WTC11 (cell line): Measurements from ENCODE around the gene KSR1. TPM values are rescaled to one million over a fixed set of nuclear protein-coding genes. Genes with fewer than 3 reads are reported as not detected.

Experiments
- ATAC-seq: fragments of 200-7000 bp; cut with Tn5 transposase; 2 replicates; pipeline ENCODE4 v1.10.0; 2021; ENCODE audit warnings: mild to moderate bottlenecking, moderate library complexity
- CTCF ChIA-PET: fragments of 300-600 bp; sonication (Branson Sonifier 250); formaldehyde crosslinking; loops from one replicate; lab custom pipeline; 2021; ENCODE audit warnings: antibody characterized with exemption; lab: Charles Lee
- POLR2A ChIA-PET: fragments of 350-600 bp; sonication (Branson Sonifier 250); formaldehyde crosslinking; loops from one replicate; lab custom pipeline; 2021; ENCODE audit warnings: antibody characterized with exemption; lab: Charles Lee
- DNase-seq: peaks from one replicate; pipeline ENCODE4 v3.0.0; 2021; ENCODE audit warnings: low spot score
- H3K27ac Mint-ChIP-seq: 2 replicates; pipeline ENCODE4 v1.8.0; 2021; ENCODE audit warnings: mixed read lengths
- H3K27me3 Mint-ChIP-seq: 2 replicates; pipeline ENCODE4 v1.8.0; 2021; ENCODE audit warnings: low read depth, mild to moderate bottlenecking, moderate library complexity, mixed read lengths
- H3K36me3 Mint-ChIP-seq: 2 replicates; pipeline ENCODE4 v1.8.0; 2021; ENCODE audit warnings: mixed read lengths
- H3K4me1 Mint-ChIP-seq: 2 replicates; pipeline ENCODE4 v1.8.0; 2022; ENCODE audit warnings: mixed read lengths
- H3K4me3 Mint-ChIP-seq: 2 replicates; pipeline ENCODE4 v1.8.0; 2021; ENCODE audit warnings: mild to moderate bottlenecking, moderate library complexity, mixed read lengths
- H3K9me3 Mint-ChIP-seq: 2 replicates; pipeline ENCODE4 v1.8.0; 2021; ENCODE audit warnings: mixed read lengths
- ESRRA ChIP-seq: sonication (generic); formaldehyde crosslinking; IDR thresholded peaks from 2 replicates; pipeline ENCODE4 v1.8.1; 2022; ENCODE audit warnings: mild to moderate bottlenecking, missing genetic modification reagents, borderline replicate concordance
- ETV6 ChIP-seq: sonication (generic); formaldehyde crosslinking; IDR thresholded peaks from 2 replicates; pipeline ENCODE4 v1.8.1; 2022; ENCODE audit warnings: mild to moderate bottlenecking, missing genetic modification reagents
- GRHL2 ChIP-seq: fragments of 250-450 bp; sonication (Bioruptor Pico); IDR thresholded peaks from 2 replicates; pipeline ENCODE4 v1.8.0; 2022; ENCODE audit warnings: mild to moderate bottlenecking, moderate library complexity; ENCODE audit not compliant: insufficient replicate concordance, severe bottlenecking
- JAZF1 ChIP-seq: fragments of 250-450 bp; sonication (Bioruptor Pico); IDR thresholded peaks from 2 replicates; pipeline ENCODE4 v1.9.0; 2021; ENCODE audit warnings: moderate library complexity, mild to moderate bottlenecking, inconsistent platforms
- JUN ChIP-seq: sonication (generic); formaldehyde crosslinking; IDR thresholded peaks from 2 replicates; pipeline ENCODE4 v1.8.0; 2023; ENCODE audit warnings: mild to moderate bottlenecking, missing genetic modification reagents
- NR2C2 ChIP-seq: sonication (generic); formaldehyde crosslinking; IDR thresholded peaks from 2 replicates; pipeline ENCODE4 v1.8.0; 2022; ENCODE audit warnings: mild to moderate bottlenecking, missing genetic modification reagents
- OVOL2 ChIP-seq: fragments of 250-450 bp; sonication (Bioruptor Pico); IDR thresholded peaks from 2 replicates; pipeline ENCODE4 v1.9.0; 2021; ENCODE audit warnings: mild to moderate bottlenecking, borderline replicate concordance
- RORB ChIP-seq: fragments of 250-450 bp; sonication (Bioruptor Pico); IDR thresholded peaks from 2 replicates; pipeline ENCODE4 v1.9.0; 2021; ENCODE audit warnings: mild to moderate bottlenecking
- SMAD3 ChIP-seq: sonication (generic); formaldehyde crosslinking; IDR thresholded peaks from 2 replicates; pipeline ENCODE4 v1.8.0; 2022; ENCODE audit warnings: missing genetic modification reagents, mild to moderate bottlenecking, borderline replicate concordance
- SMAD4 ChIP-seq: sonication (generic); formaldehyde crosslinking; IDR thresholded peaks from 2 replicates; pipeline ENCODE4 v1.8.0; 2022; ENCODE audit warnings: mild to moderate bottlenecking, missing genetic modification reagents
- ZBTB21 ChIP-seq: sonication (generic); formaldehyde crosslinking; IDR thresholded peaks from 2 replicates; pipeline ENCODE4 v1.8.1; 2023; ENCODE audit warnings: mild to moderate bottlenecking, missing genetic modification reagents, borderline replicate concordance
- ZNF219 ChIP-seq: sonication (generic); formaldehyde crosslinking; IDR thresholded peaks from 2 replicates; pipeline ENCODE4 v1.8.0; 2023; ENCODE audit warnings: missing genetic modification reagents, mild to moderate bottlenecking, borderline replicate concordance
- total RNA-seq: library from RNA; stranded (reverse); gene quantifications from 3 replicates; pipeline ENCODE4 v1.2.3, GENCODE V29; 2021
- TF ChIP-seq, protein P1 (sequence below): fragments of 250-450 bp; sonication (Bioruptor Pico); IDR thresholded peaks from 2 replicates; pipeline ENCODE4 v1.8.0; 2021; ENCODE audit warnings: mild to moderate bottlenecking
- TF ChIP-seq, protein P2 (sequence below): sonication (generic); formaldehyde crosslinking; IDR thresholded peaks from 2 replicates; pipeline ENCODE4 v1.8.0; 2022; ENCODE audit warnings: mild to moderate bottlenecking, missing genetic modification reagents
- TF ChIP-seq, protein P3 (sequence below): sonication (generic); formaldehyde crosslinking; IDR thresholded peaks from 2 replicates; pipeline ENCODE4 v1.8.0; 2023; ENCODE audit warnings: mild to moderate bottlenecking, missing genetic modification reagents
- TF ChIP-seq, protein P4 (sequence below): sonication (generic); formaldehyde crosslinking; IDR thresholded peaks from 2 replicates; pipeline ENCODE4 v1.8.0; 2022; ENCODE audit warnings: mild to moderate bottlenecking, missing genetic modification reagents
- TF ChIP-seq, protein P5 (sequence below): sonication (generic); formaldehyde crosslinking; IDR thresholded peaks from 2 replicates; pipeline ENCODE4 v1.8.1; 2022; ENCODE audit warnings: mild to moderate bottlenecking, moderate library complexity, missing genetic modification reagents

Gene KSR1
- total RNA-seq, 1 experiment from 2014 or later, result 45.5 TPM

DNA sequence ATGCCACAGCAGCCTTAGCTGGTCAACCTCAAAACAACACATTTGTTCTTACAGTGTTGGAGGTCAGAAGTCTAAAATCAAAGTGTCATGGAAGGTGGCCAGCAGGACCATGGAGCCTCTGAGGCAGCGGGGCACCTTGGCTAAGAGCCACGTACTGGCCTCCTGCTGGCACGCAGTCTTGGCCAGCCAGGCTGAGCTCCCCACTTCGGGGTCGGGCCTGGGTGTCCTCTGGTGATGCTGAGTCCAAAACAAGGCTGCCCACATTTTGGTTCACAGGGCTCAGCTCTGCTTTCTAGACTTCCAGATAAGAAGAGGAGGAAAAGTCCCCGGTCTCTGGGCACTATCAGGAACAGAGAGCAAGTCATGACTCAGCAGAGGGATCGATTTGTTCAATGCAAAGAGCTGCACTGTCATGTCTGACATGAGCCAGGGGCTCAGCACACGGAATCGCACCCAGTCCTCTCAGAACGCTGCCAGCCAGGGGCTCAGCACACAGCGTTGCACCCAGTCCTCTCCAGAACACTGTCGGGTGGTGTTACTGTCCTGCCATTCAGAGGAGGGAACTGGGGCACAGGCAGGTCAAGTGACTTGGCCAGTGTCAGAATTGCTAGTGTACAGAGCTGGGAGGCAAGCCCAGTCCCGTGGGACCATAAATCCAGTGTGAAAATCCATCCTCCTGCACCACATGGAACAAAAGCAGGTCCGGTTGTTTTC is 177.2 kb downstream of the KSR1 start:
- DNase-seq (no peak), ATAC-seq (no peak)
- H3K4me1 Mint-ChIP-seq, result 0 out of 2 replicates have a peak, but pooled peaks cover 3% of the 10 kb centered on the region
- POLR2A ChIA-PET, result no interaction called here
- H3K36me3 Mint-ChIP-seq, result no peaks in the 10 kb centered on the region
- TF ChIP-seq JAZF1 (no peak), ZNF219 (CRISPR knock-in tag) (no peak), SMAD4 (CRISPR knock-in tag) (no peak), NR2C2 (CRISPR knock-in tag) (no peak), OVOL2 (CRISPR knock-in tag) (no peak), ESRRA (CRISPR knock-in tag) (no peak), JUN (CRISPR knock-in tag) (no peak)
- TF ChIP-seq, protein P1, sequence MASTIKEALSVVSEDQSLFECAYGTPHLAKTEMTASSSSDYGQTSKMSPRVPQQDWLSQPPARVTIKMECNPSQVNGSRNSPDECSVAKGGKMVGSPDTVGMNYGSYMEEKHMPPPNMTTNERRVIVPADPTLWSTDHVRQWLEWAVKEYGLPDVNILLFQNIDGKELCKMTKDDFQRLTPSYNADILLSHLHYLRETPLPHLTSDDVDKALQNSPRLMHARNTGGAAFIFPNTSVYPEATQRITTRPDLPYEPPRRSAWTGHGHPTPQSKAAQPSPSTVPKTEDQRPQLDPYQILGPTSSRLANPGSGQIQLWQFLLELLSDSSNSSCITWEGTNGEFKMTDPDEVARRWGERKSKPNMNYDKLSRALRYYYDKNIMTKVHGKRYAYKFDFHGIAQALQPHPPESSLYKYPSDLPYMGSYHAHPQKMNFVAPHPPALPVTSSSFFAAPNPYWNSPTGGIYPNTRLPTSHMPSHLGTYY (CRISPR knock-in tag), result no peak
- H3K9me3 Mint-ChIP-seq, result no peaks in the 10 kb centered on the region
- no peaks in the 10 kb centered on the region for H3K27me3 Mint-ChIP-seq
- no peak overlapping the region for H3K4me3 Mint-ChIP-seq
- CTCF ChIA-PET, result interaction anchor here (0.5 to 2.3 kb wide), 4 partner anchors 21 to 397 kb away, joined by 3 to 12 read pairs (median 6); no protein-coding TSS in a partner anchor
- no peak overlapping the region for H3K27ac Mint-ChIP-seq

DNA sequence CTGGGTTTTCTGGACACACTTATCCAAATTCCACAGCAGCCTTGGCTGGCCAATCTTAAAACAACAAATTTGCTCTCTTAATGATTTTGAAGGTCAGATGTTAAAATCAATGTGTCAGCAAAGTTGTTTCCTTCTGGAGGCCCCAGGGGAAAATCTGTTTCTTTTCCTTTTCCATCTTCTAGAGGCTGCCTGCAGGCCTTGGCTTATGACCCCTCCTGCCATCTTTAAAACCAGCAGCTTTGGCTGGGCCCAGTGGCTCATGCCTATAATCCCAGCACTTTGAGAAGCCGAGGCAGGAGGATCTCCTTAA is 177.7 kb downstream of the KSR1 start:
- ATAC-seq (no peak), DNase-seq (no peak)
- H3K9me3 Mint-ChIP-seq, result no peaks in the 10 kb centered on the region
- ChIA-PET CTCF (interaction anchor here (0.5 to 0.8 kb wide), 2 partner anchors 21 to 151 kb away, joined by 3 read pairs; no protein-coding TSS in a partner anchor), POLR2A (no interaction called here)
- H3K27ac Mint-ChIP-seq, result no peak overlapping the region
- TF ChIP-seq GRHL2 (CRISPR knock-in tag) (no peak), ZBTB21 (CRISPR knock-in tag) (no peak), RORB (CRISPR knock-in tag) (no peak), ETV6 (CRISPR knock-in tag) (no peak), SMAD3 (CRISPR knock-in tag) (no peak)
- TF ChIP-seq, protein P2, sequence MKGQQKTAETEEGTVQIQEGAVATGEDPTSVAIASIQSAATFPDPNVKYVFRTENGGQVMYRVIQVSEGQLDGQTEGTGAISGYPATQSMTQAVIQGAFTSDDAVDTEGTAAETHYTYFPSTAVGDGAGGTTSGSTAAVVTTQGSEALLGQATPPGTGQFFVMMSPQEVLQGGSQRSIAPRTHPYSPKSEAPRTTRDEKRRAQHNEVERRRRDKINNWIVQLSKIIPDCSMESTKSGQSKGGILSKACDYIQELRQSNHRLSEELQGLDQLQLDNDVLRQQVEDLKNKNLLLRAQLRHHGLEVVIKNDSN (CRISPR knock-in tag), result no peak
- TF ChIP-seq, protein P3, sequence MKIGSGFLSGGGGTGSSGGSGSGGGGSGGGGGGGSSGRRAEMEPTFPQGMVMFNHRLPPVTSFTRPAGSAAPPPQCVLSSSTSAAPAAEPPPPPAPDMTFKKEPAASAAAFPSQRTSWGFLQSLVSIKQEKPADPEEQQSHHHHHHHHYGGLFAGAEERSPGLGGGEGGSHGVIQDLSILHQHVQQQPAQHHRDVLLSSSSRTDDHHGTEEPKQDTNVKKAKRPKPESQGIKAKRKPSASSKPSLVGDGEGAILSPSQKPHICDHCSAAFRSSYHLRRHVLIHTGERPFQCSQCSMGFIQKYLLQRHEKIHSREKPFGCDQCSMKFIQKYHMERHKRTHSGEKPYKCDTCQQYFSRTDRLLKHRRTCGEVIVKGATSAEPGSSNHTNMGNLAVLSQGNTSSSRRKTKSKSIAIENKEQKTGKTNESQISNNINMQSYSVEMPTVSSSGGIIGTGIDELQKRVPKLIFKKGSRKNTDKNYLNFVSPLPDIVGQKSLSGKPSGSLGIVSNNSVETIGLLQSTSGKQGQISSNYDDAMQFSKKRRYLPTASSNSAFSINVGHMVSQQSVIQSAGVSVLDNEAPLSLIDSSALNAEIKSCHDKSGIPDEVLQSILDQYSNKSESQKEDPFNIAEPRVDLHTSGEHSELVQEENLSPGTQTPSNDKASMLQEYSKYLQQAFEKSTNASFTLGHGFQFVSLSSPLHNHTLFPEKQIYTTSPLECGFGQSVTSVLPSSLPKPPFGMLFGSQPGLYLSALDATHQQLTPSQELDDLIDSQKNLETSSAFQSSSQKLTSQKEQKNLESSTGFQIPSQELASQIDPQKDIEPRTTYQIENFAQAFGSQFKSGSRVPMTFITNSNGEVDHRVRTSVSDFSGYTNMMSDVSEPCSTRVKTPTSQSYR, result no peak
- TF ChIP-seq, protein P4, sequence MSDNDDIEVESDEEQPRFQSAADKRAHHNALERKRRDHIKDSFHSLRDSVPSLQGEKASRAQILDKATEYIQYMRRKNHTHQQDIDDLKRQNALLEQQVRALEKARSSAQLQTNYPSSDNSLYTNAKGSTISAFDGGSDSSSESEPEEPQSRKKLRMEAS (CRISPR knock-in tag), result no peak
- TF ChIP-seq, protein P5, sequence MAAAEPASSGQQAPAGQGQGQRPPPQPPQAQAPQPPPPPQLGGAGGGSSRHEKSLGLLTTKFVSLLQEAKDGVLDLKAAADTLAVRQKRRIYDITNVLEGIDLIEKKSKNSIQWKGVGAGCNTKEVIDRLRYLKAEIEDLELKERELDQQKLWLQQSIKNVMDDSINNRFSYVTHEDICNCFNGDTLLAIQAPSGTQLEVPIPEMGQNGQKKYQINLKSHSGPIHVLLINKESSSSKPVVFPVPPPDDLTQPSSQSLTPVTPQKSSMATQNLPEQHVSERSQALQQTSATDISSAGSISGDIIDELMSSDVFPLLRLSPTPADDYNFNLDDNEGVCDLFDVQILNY (CRISPR knock-in tag), result no peak
- no peaks in the 10 kb centered on the region for H3K36me3 Mint-ChIP-seq
- no peak overlapping the region for H3K4me3 Mint-ChIP-seq
- H3K4me1 Mint-ChIP-seq, result 0 out of 2 replicates have a peak, but pooled peaks cover 3% of the 10 kb centered on the region
- H3K27me3 Mint-ChIP-seq, result no peaks in the 10 kb centered on the region
